ENCODE results near the gene CAPN14. TPM values are rescaled to one million over a fixed set of nuclear protein-coding genes. Genes with fewer than 3 reads are reported as not detected.

The CAPN14 gene
- polyA plus RNA-seq, 1 experiment, result 0.09 TPM

DNA sequence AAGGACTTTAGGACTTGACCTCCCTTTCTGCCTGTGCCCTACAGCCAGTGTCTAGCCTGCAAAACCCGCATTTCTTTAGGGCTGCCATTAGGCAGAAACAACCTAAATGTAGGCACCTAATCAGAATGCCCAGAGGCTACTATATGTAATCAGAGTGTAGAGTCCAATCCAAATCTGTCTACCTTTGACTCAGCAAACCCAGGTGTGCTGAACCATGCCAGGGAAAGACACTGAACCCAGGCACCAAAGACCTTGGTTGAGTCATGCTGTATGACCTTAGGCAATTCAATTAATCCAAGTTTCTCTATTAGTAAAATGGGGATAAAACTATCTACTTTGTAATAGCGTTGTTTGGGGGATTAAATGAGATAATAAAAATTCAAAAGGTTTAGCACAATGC is 20.7 kb downstream of the CAPN14 start:
- CTCF ChIA-PET, result no interaction called here
- POLR2A ChIA-PET, result no interaction called here
- TF ChIP-seq, protein P1, sequence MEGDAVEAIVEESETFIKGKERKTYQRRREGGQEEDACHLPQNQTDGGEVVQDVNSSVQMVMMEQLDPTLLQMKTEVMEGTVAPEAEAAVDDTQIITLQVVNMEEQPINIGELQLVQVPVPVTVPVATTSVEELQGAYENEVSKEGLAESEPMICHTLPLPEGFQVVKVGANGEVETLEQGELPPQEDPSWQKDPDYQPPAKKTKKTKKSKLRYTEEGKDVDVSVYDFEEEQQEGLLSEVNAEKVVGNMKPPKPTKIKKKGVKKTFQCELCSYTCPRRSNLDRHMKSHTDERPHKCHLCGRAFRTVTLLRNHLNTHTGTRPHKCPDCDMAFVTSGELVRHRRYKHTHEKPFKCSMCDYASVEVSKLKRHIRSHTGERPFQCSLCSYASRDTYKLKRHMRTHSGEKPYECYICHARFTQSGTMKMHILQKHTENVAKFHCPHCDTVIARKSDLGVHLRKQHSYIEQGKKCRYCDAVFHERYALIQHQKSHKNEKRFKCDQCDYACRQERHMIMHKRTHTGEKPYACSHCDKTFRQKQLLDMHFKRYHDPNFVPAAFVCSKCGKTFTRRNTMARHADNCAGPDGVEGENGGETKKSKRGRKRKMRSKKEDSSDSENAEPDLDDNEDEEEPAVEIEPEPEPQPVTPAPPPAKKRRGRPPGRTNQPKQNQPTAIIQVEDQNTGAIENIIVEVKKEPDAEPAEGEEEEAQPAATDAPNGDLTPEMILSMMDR (IDR thresholded peaks at IDR 0.05; ENCODE audit: low read depth, low read length), result no peak
- no peaks in the 10 kb centered on the region for H3K9me3 ChIP-seq (ENCODE audit: control insufficient read depth, insufficient read depth, low read length)
- H3K27ac ChIP-seq (ENCODE audit: low read depth, low read length), result no peak overlapping the region
- H3K27me3 ChIP-seq (ENCODE audit: control insufficient read depth, insufficient read depth, low read length), result peaks cover 2% of the 10 kb centered on the region
- DNase-seq (ENCODE audit: low read depth, low spot score), result no peak
- no peak overlapping the region for H3K4me3 ChIP-seq (ENCODE audit: low read depth, low read length)

GRCh38 chr2:31193806-31194205 is 23.5 kb downstream of the CAPN14 start:
- Histone ChIP-seq H3K9me3 (ENCODE audit: control insufficient read depth, insufficient read depth, low read length) (no peaks in the 10 kb centered on the region), H3K4me3 (ENCODE audit: low read depth, low read length) (no peak overlapping the region), H3K27ac (ENCODE audit: low read depth, low read length) (no peak overlapping the region), H3K27me3 (ENCODE audit: control insufficient read depth, insufficient read depth, low read length) (no peaks in the 10 kb centered on the region)
- TF ChIP-seq, protein P1 (IDR thresholded peaks at IDR 0.05; ENCODE audit: low read depth, low read length), result no peak
- CTCF ChIA-PET, result interaction anchor here (1.3 to 1.4 kb wide), 2 partner anchors 24 to 139 kb away, joined by 3 to 5 read pairs; no protein-coding TSS in a partner anchor
- POLR2A ChIA-PET, result no interaction called here
- DNase-seq (ENCODE audit: low read depth, low spot score), result no peak

- DNase-seq (ENCODE audit: low read depth, low spot score), result no peak
- CTCF ChIA-PET, result no interaction called here
- POLR2A ChIA-PET, result no interaction called here
- H3K27me3 ChIP-seq (ENCODE audit: control insufficient read depth, insufficient read depth, low read length), result no peaks in the 10 kb centered on the region
- H3K9me3 ChIP-seq (ENCODE audit: control insufficient read depth, insufficient read depth, low read length), result no peaks in the 10 kb centered on the region
- no peak overlapping the region for H3K27ac ChIP-seq (ENCODE audit: low read depth, low read length)
- TF ChIP-seq, protein P1 (IDR thresholded peaks at IDR 0.05; ENCODE audit: low read depth, low read length), result no peak
- no peak overlapping the region for H3K4me3 ChIP-seq (ENCODE audit: low read depth, low read length)
Measured at GRCh38 chr2:31192851-31193392, 24.4 kb downstream of the CAPN14 start.

GRCh38 chr2:31192396-31192795 is 24.9 kb downstream of the CAPN14 start:
- ChIA-PET CTCF (no interaction called here), POLR2A (no interaction called here)
- TF ChIP-seq, protein P1 (IDR thresholded peaks at IDR 0.05; ENCODE audit: low read depth, low read length), result no peak

DNA sequence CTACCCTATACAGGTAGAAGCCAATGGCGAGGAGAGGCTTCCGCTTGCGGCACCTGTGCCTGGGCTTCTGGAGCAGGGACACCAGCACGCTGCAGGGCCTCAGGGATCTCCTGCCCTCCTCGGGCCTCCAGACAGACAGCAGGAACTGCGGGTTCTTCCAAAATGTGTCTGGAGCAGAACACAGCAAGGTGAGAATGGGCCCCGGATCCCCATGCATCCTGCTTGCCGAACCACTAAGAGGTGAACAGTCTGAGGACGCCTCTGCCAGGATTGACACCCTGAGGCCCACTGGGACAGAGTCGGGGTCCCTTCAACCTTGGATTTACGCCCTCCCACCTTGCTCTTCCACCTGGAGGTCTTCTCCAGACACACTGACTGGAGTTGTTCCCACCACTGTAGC is 25.4 kb downstream of the CAPN14 start:
- H3K27ac ChIP-seq (ENCODE audit: low read depth, low read length), result no peak overlapping the region
- H3K4me3 ChIP-seq (ENCODE audit: low read depth, low read length), result no peak overlapping the region
- TF ChIP-seq, protein P1 (IDR thresholded peaks at IDR 0.05; ENCODE audit: low read depth, low read length), result no peak
- H3K9me3 ChIP-seq (ENCODE audit: control insufficient read depth, insufficient read depth, low read length), result no peaks in the 10 kb centered on the region
- ChIA-PET CTCF (interaction anchor here (0.8 kb wide), 1 partner anchor 22 kb away, joined by 5 read pairs; no protein-coding TSS in a partner anchor), POLR2A (no interaction called here)
- H3K27me3 ChIP-seq (ENCODE audit: control insufficient read depth, insufficient read depth, low read length), result no peaks in the 10 kb centered on the region
- DNase-seq (ENCODE audit: low read depth, low spot score), result no peak

More at GRCh38 chr2:31192396-31192795, 24.9 kb downstream of the CAPN14 start:
- H3K27ac ChIP-seq (ENCODE audit: low read depth, low read length), result no peak overlapping the region
- no peaks in the 10 kb centered on the region for H3K9me3 ChIP-seq (ENCODE audit: control insufficient read depth, insufficient read depth, low read length)
- no peaks in the 10 kb centered on the region for H3K27me3 ChIP-seq (ENCODE audit: control insufficient read depth, insufficient read depth, low read length)
- H3K4me3 ChIP-seq (ENCODE audit: low read depth, low read length), result no peak overlapping the region
- no peak for DNase-seq (ENCODE audit: low read depth, low spot score)
